ENCODE data around the gene FNDC10. TPM values are rescaled to one million over a fixed set of nuclear protein-coding genes. Genes with fewer than 3 reads are reported as not detected.
A peak's percentile ranks its signal among the peaks of the same experiment; 100 is the strongest.

The FNDC10 gene
- total RNA-seq, 1 donor from 2014 or later = 14.3 TPM

- peak within 1 kb of the TSS; percentile 98 for H3K27ac Mint-ChIP-seq
- H3K27me3 Mint-ChIP-seq = no peaks in the 10 kb centered on the region
- intact Hi-C loops (cut with micrococcal nuclease) = loop anchor here (1.0 to 2.0 kb wide), 5 partner anchors 41 to 240 kb away; partner anchors contain the start of genes ATAD3B, AURKAIP1, CCNL2 and CDK11B
- H3K9me3 Mint-ChIP-seq = no peaks in the 10 kb centered on the region
- H3K4me1 Mint-ChIP-seq = peaks cover 30% of the 10 kb centered on the region
- DNase-seq = peak; percentile 100
- H3K4me3 Mint-ChIP-seq = peak within 1 kb of the TSS; percentile 96
- H3K36me3 Mint-ChIP-seq (ENCODE audit: low read depth) = peaks cover 9% of the 10 kb centered on the region
Measured at GRCh38 chr1:1615256-1616044, 15.5 kb upstream of the FNDC10 start, which contains the start of gene MIB2. Gene MIB2, plus strand, starts transcription at chr1:1615500. Its CDS starts 7,953 bp downstream, at chr1:1623453.

- peaks cover 30% of the 10 kb centered on the region for H3K4me1 Mint-ChIP-seq
- DNase-seq = no peak
- peak overlapping the region; percentile 96 for H3K4me3 Mint-ChIP-seq
- H3K9me3 Mint-ChIP-seq = no peaks in the 10 kb centered on the region
- H3K36me3 Mint-ChIP-seq (ENCODE audit: low read depth) = peaks cover 9% of the 10 kb centered on the region
- intact Hi-C loops (cut with micrococcal nuclease) = loop anchor here (1.0 to 2.0 kb wide), 5 partner anchors 41 to 240 kb away; partner anchors contain the start of genes ATAD3B, AURKAIP1, CCNL2 and CDK11B
- H3K27me3 Mint-ChIP-seq = no peaks in the 10 kb centered on the region
- H3K27ac Mint-ChIP-seq = peak overlapping the region; percentile 98
Measured at GRCh38 chr1:1614954-1615255, 15.0 kb upstream of the FNDC10 start.

- Mint-ChIP-seq H3K27ac (peak overlapping the region; percentile 98), H3K4me3 (peak overlapping the region; percentile 96), H3K4me1 (peaks cover 30% of the 10 kb centered on the region), H3K36me3 (ENCODE audit: low read depth) (peaks cover 9% of the 10 kb centered on the region), H3K9me3 (no peaks in the 10 kb centered on the region), H3K27me3 (no peaks in the 10 kb centered on the region)
- intact Hi-C loops (cut with micrococcal nuclease) = loop anchor here (2.0 kb wide), 1 partner anchor 44 kb away; the partner anchor contains the start of gene CDK11B
- peak; percentile 87 for DNase-seq
Measured at GRCh38 chr1:1614204-1614953, 14.4 kb upstream of the FNDC10 start.

GRCh38 chr1:1613509-1614082 is 13.7 kb upstream of the FNDC10 start:
- peaks cover 30% of the 10 kb centered on the region for H3K4me1 Mint-ChIP-seq
- no peaks in the 10 kb centered on the region for H3K27me3 Mint-ChIP-seq
- peak overlapping the region; percentile 96 for H3K4me3 Mint-ChIP-seq
- intact Hi-C loops (cut with micrococcal nuclease) = loop anchor here (2.0 kb wide), 1 partner anchor 45 kb away; the partner anchor contains the start of gene CDK11B
- peaks cover 9% of the 10 kb centered on the region for H3K36me3 Mint-ChIP-seq (ENCODE audit: low read depth)
- peak overlapping the region; percentile 98 for H3K27ac Mint-ChIP-seq
- peak; percentile 56 for DNase-seq
- no peaks in the 10 kb centered on the region for H3K9me3 Mint-ChIP-seq

GRCh38 chr1:1612104-1612400 is 12.1 kb upstream of the FNDC10 start:
- Mint-ChIP-seq H3K27ac (peak overlapping the region; percentile 9), H3K27me3 (no peaks in the 10 kb centered on the region), H3K9me3 (no peaks in the 10 kb centered on the region), H3K4me1 (peaks cover 27% of the 10 kb centered on the region), H3K4me3 (no peak overlapping the region), H3K36me3 (ENCODE audit: low read depth) (peaks cover 9% of the 10 kb centered on the region)
- DNase-seq = no peak
- intact Hi-C loops (cut with micrococcal nuclease) = no loop called here

- Mint-ChIP-seq H3K27ac (no peak overlapping the region), H3K9me3 (no peaks in the 10 kb centered on the region), H3K27me3 (no peaks in the 10 kb centered on the region), H3K36me3 (ENCODE audit: low read depth) (peaks cover 9% of the 10 kb centered on the region), H3K4me1 (peaks cover 27% of the 10 kb centered on the region), H3K4me3 (no peak overlapping the region)
- DNase-seq = no peak
- intact Hi-C loops (cut with micrococcal nuclease) = no loop called here
Measured at GRCh38 chr1:1610796-1611195, 10.9 kb upstream of the FNDC10 start.

- Mint-ChIP-seq H3K9me3 (no peaks in the 10 kb centered on the region), H3K27me3 (no peaks in the 10 kb centered on the region), H3K36me3 (ENCODE audit: low read depth) (peaks cover 9% of the 10 kb centered on the region), H3K27ac (no peak overlapping the region), H3K4me1 (peaks cover 26% of the 10 kb centered on the region), H3K4me3 (no peak overlapping the region)
- intact Hi-C loops (cut with micrococcal nuclease) = no loop called here
- no peak for DNase-seq
Measured at GRCh38 chr1:1609822-1610485, 10.0 kb upstream of the FNDC10 start.

GRCh38 chr1:1606232-1606631 is 6.3 kb upstream of the FNDC10 start:
- Mint-ChIP-seq H3K27ac (no peak overlapping the region), H3K4me3 (no peak overlapping the region), H3K4me1 (peaks cover 8% of the 10 kb centered on the region), H3K27me3 (no peaks in the 10 kb centered on the region), H3K36me3 (ENCODE audit: low read depth) (no peaks in the 10 kb centered on the region), H3K9me3 (no peaks in the 10 kb centered on the region)
- no peak for DNase-seq
- intact Hi-C loops (cut with micrococcal nuclease) = no loop called here

GRCh38 chr1:1605724-1606123 is 5.8 kb upstream of the FNDC10 start:
- Mint-ChIP-seq H3K27ac (no peak overlapping the region), H3K4me3 (no peak overlapping the region), H3K4me1 (peaks cover 7% of the 10 kb centered on the region), H3K9me3 (no peaks in the 10 kb centered on the region), H3K36me3 (ENCODE audit: low read depth) (no peaks in the 10 kb centered on the region), H3K27me3 (no peaks in the 10 kb centered on the region)
- DNase-seq = no peak
- intact Hi-C loops (cut with micrococcal nuclease) = no loop called here

GRCh38 chr1:1605034-1605591 is 5.2 kb upstream of the FNDC10 start:
- peaks cover 6% of the 10 kb centered on the region for H3K4me1 Mint-ChIP-seq
- no peak overlapping the region for H3K4me3 Mint-ChIP-seq
- H3K36me3 Mint-ChIP-seq (ENCODE audit: low read depth) = no peaks in the 10 kb centered on the region
- H3K9me3 Mint-ChIP-seq = no peaks in the 10 kb centered on the region
- H3K27me3 Mint-ChIP-seq = no peaks in the 10 kb centered on the region
- intact Hi-C loops (cut with micrococcal nuclease) = no loop called here
- DNase-seq = peak; percentile 59
- peak overlapping the region; percentile 51 for H3K27ac Mint-ChIP-seq

- Mint-ChIP-seq H3K27ac (peak overlapping the region; percentile 51), H3K4me3 (no peak overlapping the region), H3K27me3 (no peaks in the 10 kb centered on the region), H3K9me3 (no peaks in the 10 kb centered on the region), H3K4me1 (peaks cover 6% of the 10 kb centered on the region), H3K36me3 (ENCODE audit: low read depth) (no peaks in the 10 kb centered on the region)
- no peak for DNase-seq
- intact Hi-C loops (cut with micrococcal nuclease) = no loop called here
Measured at GRCh38 chr1:1604374-1605033, 4.6 kb upstream of the FNDC10 start.

GRCh38 chr1:1603671-1604373 is 3.9 kb upstream of the FNDC10 start:
- Mint-ChIP-seq H3K36me3 (ENCODE audit: low read depth) (no peaks in the 10 kb centered on the region), H3K27ac (peak overlapping the region; percentile 62), H3K9me3 (no peaks in the 10 kb centered on the region), H3K4me3 (no peak overlapping the region), H3K27me3 (peaks cover 2% of the 10 kb centered on the region), H3K4me1 (peaks cover 9% of the 10 kb centered on the region)
- peak; percentile 58 for DNase-seq
- intact Hi-C loops (cut with micrococcal nuclease) = no loop called here

Measured in activated CD4-positive, alpha-beta T cell treated with anti-CD3 and anti-CD28 coated beads, Interleukin-2, amount 10 ng/mL, durations not matched to agents 24 days and 14 days (primary cell).